Measurements from ENCODE around the gene PSPN.

PSPN gene

GRCh38 chr19:6376512-6377190 is 918 bp upstream of the PSPN start:
- peak; percentile 33 for DNase-seq (ENCODE audit: low read depth)
- TF ChIP-seq POLR2A (IDR thresholded peaks at IDR 0.05; ENCODE audit: extremely low read depth, insufficient read length) = no peak
- TF ChIP-seq MYC (IDR thresholded peaks at IDR 0.05; ENCODE audit: low read depth, low read length) = no peak
- TF ChIP-seq, protein P1, sequence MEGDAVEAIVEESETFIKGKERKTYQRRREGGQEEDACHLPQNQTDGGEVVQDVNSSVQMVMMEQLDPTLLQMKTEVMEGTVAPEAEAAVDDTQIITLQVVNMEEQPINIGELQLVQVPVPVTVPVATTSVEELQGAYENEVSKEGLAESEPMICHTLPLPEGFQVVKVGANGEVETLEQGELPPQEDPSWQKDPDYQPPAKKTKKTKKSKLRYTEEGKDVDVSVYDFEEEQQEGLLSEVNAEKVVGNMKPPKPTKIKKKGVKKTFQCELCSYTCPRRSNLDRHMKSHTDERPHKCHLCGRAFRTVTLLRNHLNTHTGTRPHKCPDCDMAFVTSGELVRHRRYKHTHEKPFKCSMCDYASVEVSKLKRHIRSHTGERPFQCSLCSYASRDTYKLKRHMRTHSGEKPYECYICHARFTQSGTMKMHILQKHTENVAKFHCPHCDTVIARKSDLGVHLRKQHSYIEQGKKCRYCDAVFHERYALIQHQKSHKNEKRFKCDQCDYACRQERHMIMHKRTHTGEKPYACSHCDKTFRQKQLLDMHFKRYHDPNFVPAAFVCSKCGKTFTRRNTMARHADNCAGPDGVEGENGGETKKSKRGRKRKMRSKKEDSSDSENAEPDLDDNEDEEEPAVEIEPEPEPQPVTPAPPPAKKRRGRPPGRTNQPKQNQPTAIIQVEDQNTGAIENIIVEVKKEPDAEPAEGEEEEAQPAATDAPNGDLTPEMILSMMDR (IDR thresholded peaks at IDR 0.05; ENCODE audit: low read depth, low read length) = no peak
- TF ChIP-seq, protein P2, sequence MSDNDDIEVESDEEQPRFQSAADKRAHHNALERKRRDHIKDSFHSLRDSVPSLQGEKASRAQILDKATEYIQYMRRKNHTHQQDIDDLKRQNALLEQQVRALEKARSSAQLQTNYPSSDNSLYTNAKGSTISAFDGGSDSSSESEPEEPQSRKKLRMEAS (IDR thresholded peaks at IDR 0.05; ENCODE audit: low read depth, low read length) = no peak
- H3K4me3 ChIP-seq (ENCODE audit: low read depth, low read length) = no peak overlapping the region

DNA sequence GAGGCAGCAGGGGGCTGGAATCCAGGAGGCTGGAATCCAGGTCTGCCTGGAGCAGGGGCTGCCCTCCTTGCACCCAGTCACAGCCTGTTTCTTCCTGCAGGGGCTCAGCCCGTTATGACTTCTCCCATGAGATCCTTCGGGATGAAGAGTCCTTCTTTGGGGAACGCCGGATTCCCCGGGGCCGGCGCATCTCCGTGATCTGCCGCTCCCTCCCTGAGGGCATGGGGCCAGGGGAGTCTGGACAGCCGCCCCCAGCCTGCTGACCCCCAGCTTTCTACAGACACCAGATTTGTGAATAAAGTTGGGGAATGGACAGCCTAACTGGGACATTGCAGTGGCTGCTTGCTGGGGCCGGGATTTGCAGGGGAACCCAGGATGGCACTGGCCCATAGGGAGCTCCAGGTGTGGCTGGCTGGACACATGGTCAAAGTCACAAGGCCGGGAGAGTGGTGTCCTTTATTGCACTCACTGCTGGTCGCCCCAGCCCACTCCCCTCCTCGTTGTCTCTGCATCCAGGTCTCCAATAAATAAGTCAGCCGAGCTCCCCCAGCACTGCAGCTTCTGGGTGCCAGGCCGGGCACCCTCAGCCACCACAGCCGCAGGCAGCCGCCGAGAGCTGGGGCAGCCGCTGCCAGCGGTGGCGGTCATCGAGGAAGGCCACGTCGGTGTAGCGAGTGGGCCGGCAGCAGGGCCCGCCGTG is 872 bp downstream of the PSPN start:
- no peak overlapping the region for H3K4me3 ChIP-seq (ENCODE audit: low read depth, low read length)
- DNase-seq (ENCODE audit: low read depth) = no peak
- TF ChIP-seq MYC (IDR thresholded peaks at IDR 0.05; ENCODE audit: low read depth, low read length) (no peak), POLR2A (IDR thresholded peaks at IDR 0.05; ENCODE audit: extremely low read depth, insufficient read length) (no peak)
- TF ChIP-seq, protein P2 (IDR thresholded peaks at IDR 0.05; ENCODE audit: low read depth, low read length) = no peak
- TF ChIP-seq, protein P1 (IDR thresholded peaks at IDR 0.05; ENCODE audit: low read depth, low read length) = no peak

DNA sequence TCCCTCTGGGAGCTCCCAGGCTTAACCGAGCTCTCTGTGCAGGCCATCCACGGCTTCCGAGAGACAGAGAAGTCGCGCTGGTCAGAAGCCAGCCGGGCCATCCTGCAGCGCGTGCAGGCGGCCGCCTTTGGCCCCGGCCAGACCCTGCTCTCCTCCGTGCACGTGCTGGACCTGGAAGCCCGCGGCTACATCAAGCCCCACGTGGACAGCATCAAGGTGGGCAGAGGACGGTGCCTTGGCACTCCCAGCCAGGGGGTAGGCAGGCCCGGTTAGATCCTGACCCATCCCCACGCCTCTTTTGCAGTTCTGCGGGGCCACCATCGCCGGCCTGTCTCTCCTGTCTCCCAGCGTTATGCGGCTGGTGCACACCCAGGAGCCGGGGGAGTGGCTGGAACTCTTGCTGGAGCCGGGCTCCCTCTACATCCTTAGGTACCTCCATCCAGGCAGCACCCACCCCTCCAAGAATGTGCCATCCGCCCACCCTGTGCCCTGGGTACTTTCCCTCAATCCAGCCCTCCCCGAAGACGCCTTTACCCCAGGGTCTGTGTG is 1.5 kb downstream of the PSPN start:
- DNase-seq (ENCODE audit: low read depth) = no peak
- no peak overlapping the region for H3K4me3 ChIP-seq (ENCODE audit: low read depth, low read length)
- no peak for TF ChIP-seq POLR2A (IDR thresholded peaks at IDR 0.05; ENCODE audit: extremely low read depth, insufficient read length)

GRCh38 chr19:6373813-6374108 is 2.0 kb downstream of the PSPN start:
- DNase-seq (ENCODE audit: low read depth) = no peak
- TF ChIP-seq MYC (IDR thresholded peaks at IDR 0.05; ENCODE audit: low read depth, low read length) = no peak
- TF ChIP-seq, protein P2 (IDR thresholded peaks at IDR 0.05; ENCODE audit: low read depth, low read length) = no peak
- TF ChIP-seq, protein P1 (IDR thresholded peaks at IDR 0.05; ENCODE audit: low read depth, low read length) = no peak
- TF ChIP-seq POLR2A (IDR thresholded peaks at IDR 0.05; ENCODE audit: extremely low read depth, insufficient read length) = no peak
- peak overlapping the region; percentile 44 for H3K4me3 ChIP-seq (ENCODE audit: low read depth, low read length)

GRCh38 chr19:6373096-6373812 is 2.5 kb downstream of the PSPN start:
- peak overlapping the region; percentile 57 for H3K4me3 ChIP-seq (ENCODE audit: low read depth, low read length)
- TF ChIP-seq MYC (IDR thresholded peaks at IDR 0.05; ENCODE audit: low read depth, low read length) (peak; percentile 60; the same call in 1 of the 2 replicates), POLR2A (IDR thresholded peaks at IDR 0.05; ENCODE audit: extremely low read depth, insufficient read length) (peak; percentile 22)
- TF ChIP-seq, protein P2 (IDR thresholded peaks at IDR 0.05; ENCODE audit: low read depth, low read length) = peak; percentile 55
- TF ChIP-seq, protein P1 (IDR thresholded peaks at IDR 0.05; ENCODE audit: low read depth, low read length) = no peak
- peak; percentile 94 for DNase-seq (ENCODE audit: low read depth)

Measured in NB4 (cell line).